C4-2B (cell line): ENCODE results near the gene AHCYL1.

ENCODE experiments used
- ZFX ChIP-seq: fragments of 450-650 bp; IDR thresholded peaks from 2 replicates; pipeline ENCODE4 v1.6.1; 2017
- TF ChIP-seq, protein P1 (sequence below): fragments of 450-650 bp; conservative IDR thresholded peaks from 2 replicates; pipeline ENCODE4 v1.5.1; 2017; ENCODE audit warnings: mild to moderate bottlenecking

DNA sequence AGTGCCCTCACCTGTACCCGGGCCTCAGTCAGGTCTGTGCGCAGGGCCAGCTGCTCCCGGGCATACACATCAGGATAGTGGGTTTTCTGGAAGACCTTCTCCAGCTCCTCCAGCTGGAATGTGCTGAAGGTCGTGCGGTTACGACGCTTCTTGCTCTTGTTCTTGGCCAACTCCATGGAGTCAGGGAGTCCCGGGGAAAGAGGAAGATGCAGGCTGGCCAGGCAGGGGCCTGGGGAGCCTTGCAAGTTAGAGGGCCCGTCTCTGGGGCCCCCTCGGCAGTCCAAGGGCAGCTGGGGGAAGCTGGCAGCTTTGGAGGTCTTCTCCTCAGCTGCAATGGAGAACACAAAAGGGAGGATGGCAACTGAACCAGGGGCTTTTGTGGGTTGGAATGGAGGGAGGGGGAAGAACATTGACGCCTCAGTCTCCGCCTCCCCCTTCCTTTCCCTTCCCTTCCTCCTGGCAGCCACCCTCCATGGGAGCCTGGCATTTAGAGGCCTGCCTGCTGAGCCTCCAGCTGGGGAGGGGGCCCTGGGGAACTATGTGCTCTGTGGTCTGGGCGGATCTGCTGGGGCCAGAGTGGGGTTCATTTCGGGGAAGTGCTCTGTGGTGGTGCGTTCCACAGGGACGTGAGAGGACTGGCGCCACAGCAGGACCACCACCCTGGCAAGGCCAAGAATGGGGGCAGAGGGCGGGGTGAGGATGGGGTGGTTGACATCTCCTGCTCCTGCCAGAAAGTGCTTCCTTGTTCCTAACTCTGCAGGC is 80.2 kb downstream of the AHCYL1 start:
- TF ChIP-seq, protein P1, sequence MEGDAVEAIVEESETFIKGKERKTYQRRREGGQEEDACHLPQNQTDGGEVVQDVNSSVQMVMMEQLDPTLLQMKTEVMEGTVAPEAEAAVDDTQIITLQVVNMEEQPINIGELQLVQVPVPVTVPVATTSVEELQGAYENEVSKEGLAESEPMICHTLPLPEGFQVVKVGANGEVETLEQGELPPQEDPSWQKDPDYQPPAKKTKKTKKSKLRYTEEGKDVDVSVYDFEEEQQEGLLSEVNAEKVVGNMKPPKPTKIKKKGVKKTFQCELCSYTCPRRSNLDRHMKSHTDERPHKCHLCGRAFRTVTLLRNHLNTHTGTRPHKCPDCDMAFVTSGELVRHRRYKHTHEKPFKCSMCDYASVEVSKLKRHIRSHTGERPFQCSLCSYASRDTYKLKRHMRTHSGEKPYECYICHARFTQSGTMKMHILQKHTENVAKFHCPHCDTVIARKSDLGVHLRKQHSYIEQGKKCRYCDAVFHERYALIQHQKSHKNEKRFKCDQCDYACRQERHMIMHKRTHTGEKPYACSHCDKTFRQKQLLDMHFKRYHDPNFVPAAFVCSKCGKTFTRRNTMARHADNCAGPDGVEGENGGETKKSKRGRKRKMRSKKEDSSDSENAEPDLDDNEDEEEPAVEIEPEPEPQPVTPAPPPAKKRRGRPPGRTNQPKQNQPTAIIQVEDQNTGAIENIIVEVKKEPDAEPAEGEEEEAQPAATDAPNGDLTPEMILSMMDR, result no peak
- TF ChIP-seq ZFX, result no peak
